ENCODE measurements around the gene TNFRSF9. TPM values are rescaled to one million over a fixed set of nuclear protein-coding genes. Genes with fewer than 3 reads are reported as not detected.

The TNFRSF9 gene
- polyA plus RNA-seq, 1 of the 3 experiments (the other 2 are of a cell fraction), result 2.9 TPM

- no peaks in the 10 kb centered on the region for H3K36me3 ChIP-seq (replicated peaks in 1 of 2; ENCODE audit: control insufficient read depth in 1 of 2, insufficient read depth in 2 of 2, low read length in 1 of 2)
- no peak overlapping the region for H3K9ac ChIP-seq
- H3K9me3 ChIP-seq, result no peaks in the 10 kb centered on the region
- ChIA-PET CTCF (no interaction called here), POLR2A (no interaction called here)
- no peak for DNase-seq
- H4K20me1 ChIP-seq (ENCODE audit: insufficient read depth), result no peaks in the 10 kb centered on the region
- H3K79me2 ChIP-seq (ENCODE audit: insufficient read depth), result no peaks in the 10 kb centered on the region
- H3K27me3 ChIP-seq (ENCODE audit: insufficient read depth), result no peaks in the 10 kb centered on the region
- H3F3A ChIP-seq (replicated peaks; ENCODE audit: insufficient read depth), result no peaks in the 10 kb centered on the region
- WGBS (ENCODE audit: low lambda C conversion rate), result 60% methylated on average over 9 of the region's 9 CpGs
- peak overlapping the region in 1 of 2 experiments; percentile 69; a peak in 2 of 4 replicates for H3K27ac ChIP-seq (ENCODE audit: low read depth in 2 of 2, low read length in 1 of 2)
- H3K4me2 ChIP-seq, result peak overlapping the region; percentile 63
- H3K4me1 ChIP-seq (ENCODE audit: control insufficient read depth in 1 of 2, insufficient read depth in 2 of 2, low read depth in 1 of 2, low read length in 1 of 2), result peaks cover 0 to 6% of the 10 kb centered on the region in 2 experiments; a peak in 3 of 4 replicates
- H3K9me2 ChIP-seq, result no peaks in the 10 kb centered on the region
- TF ChIP-seq PBX3 (IDR thresholded peaks at IDR 0.05) (peak; percentile 61), MXI1 (IDR thresholded peaks at IDR 0.05; ENCODE audit: low read depth, low read length) (no peak), JUND (IDR thresholded peaks at IDR 0.05) (peak; percentile 28; the same call in 1 of the 2 replicates), FOXJ3 (CRISPR knock-in tag; IDR thresholded peaks at IDR 0.05) (no peak), ELF1 (IDR thresholded peaks at IDR 0.05) (no peak), RFX5 (IDR thresholded peaks at IDR 0.05; ENCODE audit: low read length) (no peak), FOXM1 (IDR thresholded peaks at IDR 0.05; ENCODE audit: low read depth) (no peak), RCOR1 (IDR thresholded peaks at IDR 0.05; ENCODE audit: low read length) (no peak), FOSL2 (IDR thresholded peaks at IDR 0.05; ENCODE audit: borderline replicate concordance, low read depth) (peak; percentile 50; the same call in 1 of the 2 replicates), TCF12 (IDR thresholded peaks at IDR 0.05) (peak; percentile 45), RXRA (IDR thresholded peaks at IDR 0.05; ENCODE audit: borderline replicate concordance, low read depth) (peak; percentile 16; the same call in 1 of the 2 replicates)
- 0 out of 2 replicates have a peak overlapping the region, but pooled peaks have one; percentile 35 for H2AFZ ChIP-seq (ENCODE audit: low read depth)
- no peak overlapping the region for H3K4me3 ChIP-seq (ENCODE audit: low read depth in 2 of 2, low read length in 1 of 2)
Measured at GRCh38 chr1:7941437-7941793, 776 bp upstream of the TNFRSF9 start.

GRCh38 chr1:7940034-7940433, 605 bp downstream of the TNFRSF9 start:
- no peak for DNase-seq
- ChIA-PET POLR2A (no interaction called here), CTCF (no interaction called here)
- Histone ChIP-seq H3K79me2 (ENCODE audit: insufficient read depth) (no peaks in the 10 kb centered on the region), H4K20me1 (ENCODE audit: insufficient read depth) (no peaks in the 10 kb centered on the region), H3K4me1 (ENCODE audit: control insufficient read depth in 1 of 2, insufficient read depth in 2 of 2, low read depth in 1 of 2, low read length in 1 of 2) (peaks cover 0 to 6% of the 10 kb centered on the region in 2 experiments; a peak in 3 of 4 replicates), H3K27ac (ENCODE audit: low read depth in 2 of 2, low read length in 1 of 2) (no peak overlapping the region), H3K4me2 (peak overlapping the region; percentile 63; the same call in 1 of the 2 replicates), H3K27me3 (ENCODE audit: insufficient read depth) (no peaks in the 10 kb centered on the region), H3K9ac (no peak overlapping the region), H2AFZ (ENCODE audit: low read depth) (no peak overlapping the region), H3F3A (replicated peaks; ENCODE audit: insufficient read depth) (no peaks in the 10 kb centered on the region), H3K9me2 (no peaks in the 10 kb centered on the region), H3K9me3 (no peaks in the 10 kb centered on the region), H3K4me3 (ENCODE audit: low read depth in 2 of 2, low read length in 1 of 2) (no peak overlapping the region), H3K36me3 (replicated peaks in 1 of 2; ENCODE audit: control insufficient read depth in 1 of 2, insufficient read depth in 2 of 2, low read length in 1 of 2) (no peaks in the 10 kb centered on the region)
- WGBS (ENCODE audit: low lambda C conversion rate), result 72% methylated on average over 3 of the region's 3 CpGs
- TF ChIP-seq JUND (IDR thresholded peaks at IDR 0.05) (no peak), GATA2 (CRISPR knock-in tag; IDR thresholded peaks at IDR 0.05) (no peak), NFIC (IDR thresholded peaks at IDR 0.05; ENCODE audit: borderline replicate concordance) (no peak), TCF12 (IDR thresholded peaks at IDR 0.05) (no peak), IRF3 (IDR thresholded peaks at IDR 0.05; ENCODE audit: low read depth, low read length) (no peak), TAF1 (IDR thresholded peaks at IDR 0.05; ENCODE audit: borderline replicate concordance, low read depth, low read length) (no peak), SIN3A (IDR thresholded peaks at IDR 0.05; ENCODE audit: borderline replicate concordance, low read depth, low read length) (no peak), FOSL2 (IDR thresholded peaks at IDR 0.05; ENCODE audit: borderline replicate concordance, low read depth) (no peak), FOXJ3 (CRISPR knock-in tag; IDR thresholded peaks at IDR 0.05) (no peak), PBX3 (IDR thresholded peaks at IDR 0.05) (no peak), MAX (IDR thresholded peaks at IDR 0.05; ENCODE audit: low read depth) (no peak), RAD21 (IDR thresholded peaks at IDR 0.05; ENCODE audit: low read length) (no peak), REST (IDR thresholded peaks at IDR 0.05; ENCODE audit: low read depth, low read length) (no peak), YY1 (IDR thresholded peaks at IDR 0.05; ENCODE audit: low read depth) (no peak), NRF1 (IDR thresholded peaks at IDR 0.05; ENCODE audit: low read depth, low read length) (no peak), ELF1 (IDR thresholded peaks at IDR 0.05) (no peak), MXI1 (IDR thresholded peaks at IDR 0.05; ENCODE audit: low read depth, low read length) (no peak), RCOR1 (IDR thresholded peaks at IDR 0.05; ENCODE audit: low read length) (no peak)
